ENCODE results near the gene FICD. TPM values are rescaled to one million over a fixed set of nuclear protein-coding genes. Genes with fewer than 3 reads are reported as not detected.

The FICD gene
- total RNA-seq, 1 donor from 2014 or later = 8.3 TPM

DNA sequence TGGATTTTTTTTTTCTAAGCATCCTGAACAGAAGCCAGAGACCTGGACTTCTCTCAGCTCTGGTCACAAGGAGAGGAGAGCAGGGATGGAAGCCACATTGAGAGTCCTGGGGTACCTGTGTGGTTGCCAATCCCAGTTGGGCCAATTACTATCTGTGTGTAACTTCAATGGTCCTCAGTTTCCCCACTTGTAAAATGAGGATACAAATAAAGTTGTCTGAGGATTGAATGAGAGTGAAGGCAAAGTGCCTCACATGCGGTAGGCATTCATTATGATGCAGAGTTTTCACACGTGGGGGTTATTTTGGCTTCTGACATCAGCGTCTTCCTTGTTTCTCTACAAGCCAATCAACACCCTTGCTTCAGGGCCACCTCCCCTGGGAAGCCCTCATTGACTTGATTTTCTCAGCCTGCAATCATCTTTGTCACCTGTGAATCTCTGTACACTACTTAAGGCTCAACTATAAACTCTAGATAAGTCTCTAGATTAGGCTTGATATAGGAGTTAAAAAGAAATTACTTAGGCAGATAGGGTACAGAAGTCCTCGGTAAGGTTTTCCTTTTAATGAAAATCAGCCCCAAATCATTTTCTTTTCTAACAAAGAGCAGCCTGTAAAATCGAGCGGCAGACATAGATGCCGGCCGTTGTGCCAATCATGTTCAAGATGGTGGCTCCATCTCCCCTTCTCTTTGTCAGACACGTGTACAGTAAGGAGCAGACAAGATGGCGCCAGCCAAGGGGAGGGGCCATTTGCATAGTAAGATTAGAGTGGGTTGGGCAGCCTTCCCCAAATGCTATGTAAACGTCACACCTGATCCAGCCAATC is 37.8 kb upstream of the FICD start:
- TF ChIP-seq, protein P1, sequence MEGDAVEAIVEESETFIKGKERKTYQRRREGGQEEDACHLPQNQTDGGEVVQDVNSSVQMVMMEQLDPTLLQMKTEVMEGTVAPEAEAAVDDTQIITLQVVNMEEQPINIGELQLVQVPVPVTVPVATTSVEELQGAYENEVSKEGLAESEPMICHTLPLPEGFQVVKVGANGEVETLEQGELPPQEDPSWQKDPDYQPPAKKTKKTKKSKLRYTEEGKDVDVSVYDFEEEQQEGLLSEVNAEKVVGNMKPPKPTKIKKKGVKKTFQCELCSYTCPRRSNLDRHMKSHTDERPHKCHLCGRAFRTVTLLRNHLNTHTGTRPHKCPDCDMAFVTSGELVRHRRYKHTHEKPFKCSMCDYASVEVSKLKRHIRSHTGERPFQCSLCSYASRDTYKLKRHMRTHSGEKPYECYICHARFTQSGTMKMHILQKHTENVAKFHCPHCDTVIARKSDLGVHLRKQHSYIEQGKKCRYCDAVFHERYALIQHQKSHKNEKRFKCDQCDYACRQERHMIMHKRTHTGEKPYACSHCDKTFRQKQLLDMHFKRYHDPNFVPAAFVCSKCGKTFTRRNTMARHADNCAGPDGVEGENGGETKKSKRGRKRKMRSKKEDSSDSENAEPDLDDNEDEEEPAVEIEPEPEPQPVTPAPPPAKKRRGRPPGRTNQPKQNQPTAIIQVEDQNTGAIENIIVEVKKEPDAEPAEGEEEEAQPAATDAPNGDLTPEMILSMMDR (IDR thresholded peaks at IDR 0.05) = no peak
- intact Hi-C loops (cut with DNase I) = no loop called here
- no peak for ATAC-seq
- H3K27me3 ChIP-seq (ENCODE audit: low read depth) = peaks cover 15% of the 10 kb centered on the region
- no peak overlapping the region for H3K27ac ChIP-seq
- H3K4me1 ChIP-seq = no peaks in the 10 kb centered on the region
- H3K9me3 ChIP-seq = no peaks in the 10 kb centered on the region
- no peak overlapping the region for H3K4me3 ChIP-seq
- no peak for DNase-seq
- H3K36me3 ChIP-seq = no peaks in the 10 kb centered on the region

DNA sequence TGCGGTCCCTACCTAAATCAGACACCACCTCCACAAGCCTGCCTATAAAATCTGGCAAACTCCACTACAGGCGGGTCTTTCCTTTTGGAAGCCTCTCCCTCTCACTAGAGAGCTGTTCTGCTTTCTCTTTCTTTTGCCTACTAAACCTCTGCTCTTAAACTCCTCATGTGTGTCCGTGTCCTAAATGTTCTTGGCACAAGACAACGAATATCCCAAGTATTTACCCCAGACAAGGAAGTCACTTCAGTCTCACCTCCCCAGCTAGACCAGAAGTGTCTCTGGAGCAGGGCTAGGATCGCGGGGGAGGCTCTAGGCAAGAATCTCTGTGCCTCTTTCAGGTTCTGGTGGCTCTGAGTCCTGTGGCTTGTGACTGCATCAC is 37.2 kb upstream of the FICD start:
- no peak for DNase-seq
- TF ChIP-seq, protein P1 (IDR thresholded peaks at IDR 0.05) = no peak
- Histone ChIP-seq H3K9me3 (no peaks in the 10 kb centered on the region), H3K27me3 (ENCODE audit: low read depth) (peaks cover 21% of the 10 kb centered on the region), H3K4me1 (no peaks in the 10 kb centered on the region), H3K36me3 (no peaks in the 10 kb centered on the region), H3K27ac (no peak overlapping the region), H3K4me3 (no peak overlapping the region)
- no peak for ATAC-seq
- intact Hi-C loops (cut with DNase I) = no loop called here

- no peaks in the 10 kb centered on the region for H3K4me1 ChIP-seq
- TF ChIP-seq, protein P1 (IDR thresholded peaks at IDR 0.05) = no peak
- DNase-seq (no peak), ATAC-seq (no peak)
- H3K27me3 ChIP-seq (ENCODE audit: low read depth) = peaks cover 22% of the 10 kb centered on the region
- no peak overlapping the region for H3K4me3 ChIP-seq
- no peaks in the 10 kb centered on the region for H3K9me3 ChIP-seq
- intact Hi-C loops (cut with DNase I) = no loop called here
- no peaks in the 10 kb centered on the region for H3K36me3 ChIP-seq
- no peak overlapping the region for H3K27ac ChIP-seq
These were observed 36.4 kb upstream of the FICD start for GRCh38 chr12:108478611-108479206.

DNA sequence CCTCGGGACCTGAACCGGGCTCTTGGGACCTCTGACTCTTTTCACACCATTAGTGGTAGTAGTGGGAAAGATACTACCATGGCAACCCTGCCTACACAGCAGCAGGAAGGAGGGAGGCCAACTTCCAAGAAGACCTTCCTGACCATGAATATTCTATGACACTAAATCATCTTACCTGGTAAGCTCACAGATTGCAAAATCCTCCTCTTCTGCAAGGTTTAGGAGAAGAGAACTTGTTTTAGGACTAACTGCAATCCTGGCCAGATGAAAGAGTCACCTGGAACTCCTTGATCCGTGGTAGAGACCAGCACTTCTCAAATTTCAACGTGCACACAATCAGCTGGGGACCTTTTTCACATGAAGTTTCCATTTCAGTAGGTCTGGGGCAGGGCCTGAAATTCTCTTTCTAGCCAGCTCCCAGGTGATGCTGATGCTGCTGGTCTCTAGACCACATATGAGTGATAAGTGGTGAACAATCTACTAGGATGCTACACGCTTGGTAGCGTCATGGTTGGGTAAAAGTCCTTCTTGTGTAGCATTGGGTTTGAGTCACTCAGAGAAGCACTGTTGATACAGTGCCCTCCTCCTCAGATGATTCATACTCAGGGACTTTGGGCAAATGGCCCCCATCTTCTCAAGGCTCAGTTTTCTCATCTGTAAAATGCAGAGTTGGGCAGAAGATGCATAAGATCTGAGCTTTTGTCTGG is 35.6 kb upstream of the FICD start:
- Histone ChIP-seq H3K4me3 (no peak overlapping the region), H3K4me1 (no peaks in the 10 kb centered on the region), H3K27me3 (ENCODE audit: low read depth) (peaks cover 20% of the 10 kb centered on the region), H3K36me3 (no peaks in the 10 kb centered on the region), H3K9me3 (no peaks in the 10 kb centered on the region), H3K27ac (no peak overlapping the region)
- DNase-seq = no peak
- intact Hi-C loops (cut with DNase I) = no loop called here
- TF ChIP-seq, protein P1 (IDR thresholded peaks at IDR 0.05) = no peak
- no peak for ATAC-seq

- no peak overlapping the region for H3K27ac ChIP-seq
- H3K27me3 ChIP-seq (ENCODE audit: low read depth) = peaks cover 17% of the 10 kb centered on the region
- ATAC-seq (no peak), DNase-seq (no peak)
- no peaks in the 10 kb centered on the region for H3K9me3 ChIP-seq
- TF ChIP-seq, protein P1 (IDR thresholded peaks at IDR 0.05) = no peak
- H3K36me3 ChIP-seq = no peaks in the 10 kb centered on the region
- H3K4me1 ChIP-seq = no peaks in the 10 kb centered on the region
- H3K4me3 ChIP-seq = no peak overlapping the region
- intact Hi-C loops (cut with DNase I) = no loop called here
These were observed 32.3 kb upstream of the FICD start for GRCh38 chr12:108482717-108483212.
